Measurements from ENCODE around the gene ZNF557.

Gene ZNF557

DNA sequence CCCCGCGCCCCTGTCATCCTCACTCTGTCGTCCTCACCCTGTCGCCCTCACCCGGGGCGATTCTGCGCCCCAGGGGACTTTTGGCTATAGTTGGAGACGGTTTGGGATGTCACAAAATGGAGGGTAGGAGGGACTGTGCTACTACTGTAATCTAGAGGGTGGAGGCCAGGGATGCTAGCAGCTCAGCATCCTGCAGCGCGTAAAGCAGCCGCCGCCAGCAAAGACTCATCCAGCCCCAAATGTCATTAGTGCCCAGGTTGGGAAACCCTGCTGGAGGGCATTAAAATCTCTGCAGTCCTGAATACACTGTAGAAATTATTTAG is 362 bp downstream of the ZNF557 start:
- Histone ChIP-seq H3K27ac (peak overlapping the region; percentile 85), H3K27me3 (ENCODE audit: insufficient read depth, low read depth, severe bottlenecking) (no peaks in the 10 kb centered on the region), H3K9me3 (ENCODE audit: severe bottlenecking) (no peaks in the 10 kb centered on the region), H3K36me3 (peaks cover 18% of the 10 kb centered on the region), H3K4me3 (ENCODE audit: low read depth, low read length) (peak overlapping the region; percentile 78)
- TF ChIP-seq CTCF (IDR thresholded peaks at IDR 0.05; ENCODE audit: low read depth, low read length), result no peak
- DNase-seq, result no peak

GRCh38 chr19:7072541-7072940 is 3.0 kb downstream of the ZNF557 start:
- no peaks in the 10 kb centered on the region for H3K27me3 ChIP-seq (ENCODE audit: insufficient read depth, low read depth, severe bottlenecking)
- DNase-seq, result no peak
- no peak overlapping the region for H3K4me3 ChIP-seq (ENCODE audit: low read depth, low read length)
- H3K36me3 ChIP-seq, result peaks cover 37% of the 10 kb centered on the region
- no peak for TF ChIP-seq CTCF (IDR thresholded peaks at IDR 0.05; ENCODE audit: low read depth, low read length)
- H3K9me3 ChIP-seq (ENCODE audit: severe bottlenecking), result peaks cover 3% of the 10 kb centered on the region
- no peak overlapping the region for H3K27ac ChIP-seq

GRCh38 chr19:7074705-7075282 is 5.3 kb downstream of the ZNF557 start:
- Histone ChIP-seq H3K9me3 (ENCODE audit: severe bottlenecking) (peaks cover 5% of the 10 kb centered on the region), H3K4me3 (ENCODE audit: low read depth, low read length) (no peak overlapping the region), H3K36me3 (peaks cover 52% of the 10 kb centered on the region), H3K27me3 (ENCODE audit: insufficient read depth, low read depth, severe bottlenecking) (no peaks in the 10 kb centered on the region), H3K27ac (no peak overlapping the region)
- no peak for DNase-seq
- TF ChIP-seq CTCF (IDR thresholded peaks at IDR 0.05; ENCODE audit: low read depth, low read length), result no peak

- Histone ChIP-seq H3K4me3 (ENCODE audit: low read depth, low read length) (no peak overlapping the region), H3K36me3 (peaks cover 66% of the 10 kb centered on the region), H3K27me3 (ENCODE audit: insufficient read depth, low read depth, severe bottlenecking) (no peaks in the 10 kb centered on the region), H3K27ac (no peak overlapping the region), H3K9me3 (ENCODE audit: severe bottlenecking) (peaks cover 12% of the 10 kb centered on the region)
- no peak for DNase-seq
- TF ChIP-seq CTCF (IDR thresholded peaks at IDR 0.05; ENCODE audit: low read depth, low read length), result no peak
These were observed 6.6 kb downstream of the ZNF557 start for GRCh38 chr19:7076151-7076550.

GRCh38 chr19:7078008-7078407 is 8.5 kb downstream of the ZNF557 start:
- no peak for DNase-seq
- no peak overlapping the region for H3K4me3 ChIP-seq (ENCODE audit: low read depth, low read length)
- no peaks in the 10 kb centered on the region for H3K27me3 ChIP-seq (ENCODE audit: insufficient read depth, low read depth, severe bottlenecking)
- H3K27ac ChIP-seq, result no peak overlapping the region
- H3K36me3 ChIP-seq, result peaks cover 72% of the 10 kb centered on the region
- H3K9me3 ChIP-seq (ENCODE audit: severe bottlenecking), result peaks cover 27% of the 10 kb centered on the region
- TF ChIP-seq CTCF (IDR thresholded peaks at IDR 0.05; ENCODE audit: low read depth, low read length), result no peak
